H9 (cell line): Measurements from ENCODE around the gene BLMH. TPM values are rescaled to one million over a fixed set of nuclear protein-coding genes. Genes with fewer than 3 reads are reported as not detected.

Experiments
- DNase-seq: peaks from one replicate; pipeline ENCODE4 v3.0.0-alpha.2; 2017
- H2AFZ ChIP-seq: one replicate; pipeline ENCODE4 v1.6.1; 2013; ENCODE audit warnings: mild to moderate bottlenecking, low read length, control low read depth, moderate library complexity
- H2AK5ac ChIP-seq: 2 replicates; pipeline ENCODE4 v1.6.1; 2013; ENCODE audit warnings: low read length, control low read depth, mixed read lengths; ENCODE audit not compliant: insufficient read length
- H2BK120ac ChIP-seq: one replicate; pipeline ENCODE4 v1.6.1; 2013; ENCODE audit warnings: low read depth, mild to moderate bottlenecking, low read length, control low read depth, inconsistent platforms; ENCODE audit not compliant: poor library complexity, severe bottlenecking
- H2BK12ac ChIP-seq: 2 replicates; pipeline ENCODE4 v1.6.1; 2013; ENCODE audit warnings: low read length, control low read depth, mixed read lengths, low read depth; ENCODE audit not compliant: insufficient read length
- H2BK15ac ChIP-seq: 2 replicates; pipeline ENCODE4 v1.6.1; 2013; ENCODE audit warnings: low read depth, low read length, control low read depth
- H2BK20ac ChIP-seq: one replicate; pipeline ENCODE4 v1.6.1; 2013; ENCODE audit warnings: low read depth, mild to moderate bottlenecking, low read length, control low read depth, inconsistent platforms; ENCODE audit not compliant: poor library complexity, severe bottlenecking
- H2BK5ac ChIP-seq: 2 replicates; pipeline ENCODE4 v1.6.1; 2013; ENCODE audit warnings: low read length, control low read depth, mixed read lengths; ENCODE audit not compliant: insufficient read length
- H3K14ac ChIP-seq: 2 replicates; pipeline ENCODE4 v1.6.1; 2013; ENCODE audit warnings: low read length, control low read depth; ENCODE audit not compliant: insufficient read depth
- H3K18ac ChIP-seq: 2 replicates; pipeline ENCODE4 v1.6.1; 2013; ENCODE audit warnings: low read depth, mild to moderate bottlenecking, mixed read lengths, low read length, control low read depth; ENCODE audit not compliant: insufficient read length
- H3K23ac ChIP-seq: 2 replicates; pipeline ENCODE4 v1.6.1; 2013; ENCODE audit warnings: low read length, control low read depth, mixed read lengths, low read depth; ENCODE audit not compliant: insufficient read length
- H3K23me2 ChIP-seq: 2 replicates; pipeline ENCODE4 v1.6.1; 2013; ENCODE audit warnings: low read depth, mild to moderate bottlenecking, mixed read lengths, low read length, control low read depth; ENCODE audit not compliant: insufficient read length, poor library complexity, severe bottlenecking
- H3K27ac ChIP-seq: 2 replicates; pipeline ENCODE4 v1.5.1; 2013; ENCODE audit warnings: low read length, control low read depth, mixed read lengths, low read depth; ENCODE audit not compliant: insufficient read length
- H3K27me3 ChIP-seq: 2 replicates; pipeline ENCODE4 v1.6.1; 2013; ENCODE audit warnings: low read length, control low read depth, inconsistent platforms; ENCODE audit not compliant: insufficient read depth
- H3K4ac ChIP-seq: 2 replicates; pipeline ENCODE4 v1.6.1; 2013; ENCODE audit warnings: low read depth, mild to moderate bottlenecking, control low read depth, inconsistent platforms, low read length, moderate library complexity
- H3K4me1 ChIP-seq: 2 replicates; pipeline ENCODE4 v1.6.1; 2013; ENCODE audit warnings: low read length, control low read depth, inconsistent platforms; ENCODE audit not compliant: insufficient read depth
- H3K4me2 ChIP-seq: 2 replicates; pipeline ENCODE4 v1.6.1; 2013; ENCODE audit warnings: low read length, control low read depth, mixed read lengths; ENCODE audit not compliant: insufficient read length, insufficient read depth
- H3K56ac ChIP-seq: 2 replicates; pipeline ENCODE4 v1.6.1; 2013; ENCODE audit warnings: low read depth, mild to moderate bottlenecking, mixed read lengths, low read length, control low read depth; ENCODE audit not compliant: insufficient read length
- H3K79me1 ChIP-seq: 2 replicates; pipeline ENCODE4 v1.6.1; 2013; ENCODE audit warnings: low read depth, mild to moderate bottlenecking, moderate library complexity, low read length, control low read depth, inconsistent platforms; ENCODE audit not compliant: insufficient read depth, poor library complexity, severe bottlenecking
- H3K79me2 ChIP-seq: 2 replicates; pipeline ENCODE4 v1.6.1; 2013; ENCODE audit warnings: low read length, control low read depth, inconsistent platforms; ENCODE audit not compliant: insufficient read depth
- H3K9ac ChIP-seq: 2 replicates; pipeline ENCODE4 v1.6.1; 2013; ENCODE audit warnings: low read length, control low read depth, mixed read lengths; ENCODE audit not compliant: insufficient read length; ENCODE audit errors: extremely low read depth
- H3K9me3 ChIP-seq: one replicate; pipeline ENCODE4 v1.6.1; 2013; ENCODE audit warnings: low read depth, low read length, inconsistent platforms; ENCODE audit not compliant: control insufficient read depth
- H3T11ph ChIP-seq: one replicate; pipeline ENCODE4 v1.6.1; 2013; ENCODE audit warnings: mild to moderate bottlenecking, low read length, control low read depth, inconsistent platforms
- H4K20me1 ChIP-seq: one replicate; pipeline ENCODE4 v1.6.1; 2013; ENCODE audit not compliant: control insufficient read depth, insufficient read length, insufficient read depth
- H4K5ac ChIP-seq: 2 replicates; pipeline ENCODE4 v1.6.1; 2013; ENCODE audit warnings: low read depth, mild to moderate bottlenecking, mixed read lengths, low read length, control low read depth; ENCODE audit not compliant: insufficient read length
- H4K8ac ChIP-seq: replicated peaks from 2 replicates; pipeline ENCODE4 v1.6.1; 2013; ENCODE audit warnings: low read length, control low read depth, mixed read lengths, low read depth; ENCODE audit not compliant: insufficient read length
- H4K91ac ChIP-seq: 2 replicates; pipeline ENCODE4 v1.6.1; 2013; ENCODE audit warnings: low read depth, mild to moderate bottlenecking, moderate library complexity, mixed read lengths, low read length, control low read depth; ENCODE audit not compliant: insufficient read length
- H3K27ac Mint-ChIP-seq, 3 experiments: 2 replicates in 2 of 3; 3 replicates in 1 of 3; pipeline ENCODE4 v1.8.0; 2020 to 2021; ENCODE audit warnings: mixed read lengths in 3 of 3, mild to moderate bottlenecking in 1 of 3, moderate library complexity in 1 of 3
- H3K27me3 Mint-ChIP-seq: 2 replicates; pipeline ENCODE4 v1.8.0; 2021; ENCODE audit warnings: low read depth, mild to moderate bottlenecking, moderate library complexity, mixed read lengths
- H3K36me3 Mint-ChIP-seq, 3 experiments: 2 replicates in 2 of 3; 3 replicates in 1 of 3; pipeline ENCODE4 v1.8.0; 2020 to 2021; ENCODE audit warnings: low read depth in 3 of 3, mixed read lengths in 3 of 3; ENCODE audit not compliant: insufficient read depth in 1 of 3
- H3K4me1 Mint-ChIP-seq, 2 experiments: 2 replicates each; pipeline ENCODE4 v1.8.0; 2020; ENCODE audit warnings: mixed read lengths in 2 of 2
- H3K4me3 Mint-ChIP-seq, 2 experiments: 2 replicates in 1 of 2; 3 replicates in 1 of 2; pipeline ENCODE4 v1.8.0; 2020 to 2021; ENCODE audit warnings: mild to moderate bottlenecking in 2 of 2, mixed read lengths in 2 of 2, moderate library complexity in 1 of 2
- H3K9me3 Mint-ChIP-seq, 2 experiments: 2 replicates in 1 of 2; 3 replicates in 1 of 2; pipeline ENCODE4 v1.8.0; 2020; ENCODE audit warnings: mild to moderate bottlenecking in 2 of 2, mixed read lengths in 2 of 2, moderate library complexity in 1 of 2
- WGBS: extraction: QIAGEN DNeasy Blood & Tissue Kit; methylation state at CpG from one replicate; pipeline ENCODE4 v1.1.7; 2013; ENCODE audit warnings: missing lambda C conversion rate, low lambda C conversion rate, mixed read lengths; ENCODE audit not compliant: insufficient read length; ENCODE audit errors: extremely low coverage; 5-methylcytosine and 5-hydroxymethylcytosine counted together
- total RNA-seq: library from RNA; stranded (reverse); gene quantifications from 2 replicates; pipeline ENCODE4 v1.2.1, GENCODE V29; 2021
- TF ChIP-seq, protein P1 (sequence below): fragments of 200-600 bp; sonication (generic); conservative IDR thresholded peaks from 3 replicates; pipeline ENCODE4 v1.8.0; 2021; ENCODE audit warnings: antibody characterized with exemption, mild to moderate bottlenecking

Gene BLMH
- total RNA-seq, 1 experiment from 2014 or later: 74.7 TPM

DNA sequence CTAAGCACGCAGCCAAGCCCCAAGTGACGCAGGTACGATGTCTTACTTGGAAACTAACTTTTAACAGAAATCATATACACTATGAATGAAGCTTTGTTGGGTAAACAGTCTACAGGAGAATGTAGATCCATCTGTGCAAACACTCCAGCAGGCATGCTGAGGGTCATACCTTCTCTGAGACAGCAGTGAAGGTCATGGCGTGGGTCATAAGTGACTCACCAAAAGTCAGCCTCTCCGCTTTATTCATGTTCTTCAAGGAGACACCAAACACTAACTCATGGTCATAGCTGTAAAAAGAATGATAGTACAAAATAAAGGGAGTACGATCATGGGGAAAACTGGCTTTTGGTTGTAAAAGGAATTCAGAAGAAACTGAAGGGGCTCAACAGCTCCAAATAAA lies 20.6 kb downstream of the BLMH start:
- H3K4ac ChIP-seq: no peak overlapping the region
- TF ChIP-seq, protein P1, sequence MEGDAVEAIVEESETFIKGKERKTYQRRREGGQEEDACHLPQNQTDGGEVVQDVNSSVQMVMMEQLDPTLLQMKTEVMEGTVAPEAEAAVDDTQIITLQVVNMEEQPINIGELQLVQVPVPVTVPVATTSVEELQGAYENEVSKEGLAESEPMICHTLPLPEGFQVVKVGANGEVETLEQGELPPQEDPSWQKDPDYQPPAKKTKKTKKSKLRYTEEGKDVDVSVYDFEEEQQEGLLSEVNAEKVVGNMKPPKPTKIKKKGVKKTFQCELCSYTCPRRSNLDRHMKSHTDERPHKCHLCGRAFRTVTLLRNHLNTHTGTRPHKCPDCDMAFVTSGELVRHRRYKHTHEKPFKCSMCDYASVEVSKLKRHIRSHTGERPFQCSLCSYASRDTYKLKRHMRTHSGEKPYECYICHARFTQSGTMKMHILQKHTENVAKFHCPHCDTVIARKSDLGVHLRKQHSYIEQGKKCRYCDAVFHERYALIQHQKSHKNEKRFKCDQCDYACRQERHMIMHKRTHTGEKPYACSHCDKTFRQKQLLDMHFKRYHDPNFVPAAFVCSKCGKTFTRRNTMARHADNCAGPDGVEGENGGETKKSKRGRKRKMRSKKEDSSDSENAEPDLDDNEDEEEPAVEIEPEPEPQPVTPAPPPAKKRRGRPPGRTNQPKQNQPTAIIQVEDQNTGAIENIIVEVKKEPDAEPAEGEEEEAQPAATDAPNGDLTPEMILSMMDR: no peak
- H3T11ph ChIP-seq: no peak overlapping the region
- no peak overlapping the region for H2BK20ac ChIP-seq
- no peak overlapping the region for H2BK120ac ChIP-seq
- no peak overlapping the region for H3K9ac ChIP-seq
- no peaks in the 10 kb centered on the region for H3K23me2 ChIP-seq
- no peak overlapping the region for H2BK15ac ChIP-seq
- no peak overlapping the region for H3K14ac ChIP-seq
- H3K27ac Mint-ChIP-seq: no peak overlapping the region
- H3K23ac ChIP-seq: no peak overlapping the region
- H3K18ac ChIP-seq: no peak overlapping the region
- H3K56ac ChIP-seq: no peak overlapping the region
- no peak overlapping the region for H2BK12ac ChIP-seq
- no peak overlapping the region for H3K27ac ChIP-seq
- H3K79me1 ChIP-seq: no peaks in the 10 kb centered on the region
- H3K4me2 ChIP-seq: no peak overlapping the region
- H3K9me3 ChIP-seq: no peaks in the 10 kb centered on the region
- no peak overlapping the region for H3K4me3 Mint-ChIP-seq
- H2AFZ ChIP-seq: no peak overlapping the region
- H3K79me2 ChIP-seq: no peaks in the 10 kb centered on the region
- no peaks in the 10 kb centered on the region for H3K4me1 ChIP-seq
- H3K9me3 Mint-ChIP-seq: no peaks in the 10 kb centered on the region
- H3K27me3 ChIP-seq: no peaks in the 10 kb centered on the region
- no peaks in the 10 kb centered on the region for H3K27me3 Mint-ChIP-seq
- H4K91ac ChIP-seq: no peak overlapping the region
- no peak for DNase-seq
- no peak overlapping the region for H4K5ac ChIP-seq
- H4K8ac ChIP-seq: no peak overlapping the region
- WGBS: no CpG with 5 or more reads among the region's 6 CpGs
- no peak overlapping the region for H2BK5ac ChIP-seq
- no peak overlapping the region for H2AK5ac ChIP-seq
- H4K20me1 ChIP-seq: no peaks in the 10 kb centered on the region
- no peaks in the 10 kb centered on the region for H3K4me1 Mint-ChIP-seq
- H3K36me3 Mint-ChIP-seq: peaks cover 19 to 64% (median 55%) of the 10 kb centered on the region in 3 experiments; a peak in 6 of 7 replicates
